Measurements from ENCODE around the gene TMEM214. TPM values are rescaled to one million over a fixed set of nuclear protein-coding genes. Genes with fewer than 3 reads are reported as not detected.

TMEM214 gene
- total RNA-seq, 1 donor from 2014 or later, result 21.2 TPM

GRCh38 chr2:27009083-27009482 lies 23.7 kb upstream of the TMEM214 start:
- DNase-seq (ENCODE audit: low read depth, low spot score), result no peak

DNA sequence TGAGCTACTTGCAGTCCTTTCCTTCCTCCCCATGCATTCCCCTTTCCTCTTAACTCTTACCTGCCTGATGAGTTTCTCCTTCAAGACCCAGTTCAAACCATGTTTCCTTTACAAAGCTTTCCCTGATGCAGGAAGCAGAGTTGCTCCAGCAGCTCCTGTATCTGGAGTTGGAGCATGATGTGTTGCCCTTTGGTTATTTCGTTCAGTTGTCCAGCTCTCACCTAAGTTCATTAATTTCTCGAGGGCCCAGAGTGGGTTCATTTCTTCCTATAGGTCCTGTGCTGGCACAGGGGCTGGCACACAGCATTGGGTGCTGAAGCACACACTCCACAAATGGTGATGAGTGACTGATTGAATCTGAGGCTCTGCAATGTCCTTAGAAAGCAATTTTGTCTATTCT lies 23.0 kb upstream of the TMEM214 start:
- no peak for DNase-seq (ENCODE audit: low read depth, low spot score)

DNA sequence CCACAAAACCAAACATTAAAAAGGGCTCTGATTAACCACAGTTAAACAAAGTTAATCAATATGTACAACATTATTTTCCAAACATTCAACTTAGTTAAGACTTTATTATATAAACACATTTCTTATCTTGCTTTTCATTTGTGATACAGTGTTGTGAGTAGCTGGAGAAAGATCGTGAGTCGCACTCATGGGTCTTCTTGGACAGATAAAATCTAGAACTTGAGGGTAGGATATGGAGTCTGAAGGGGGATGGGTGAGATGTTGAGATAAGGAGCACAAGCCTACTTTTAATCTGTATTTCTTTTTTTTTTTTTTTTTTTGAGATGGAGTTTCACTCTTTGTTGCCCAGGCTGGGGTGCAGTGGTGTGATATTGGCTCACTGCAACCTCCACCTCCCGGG lies 22.6 kb upstream of the TMEM214 start:
- DNase-seq (ENCODE audit: low read depth, low spot score), result no peak

DNA sequence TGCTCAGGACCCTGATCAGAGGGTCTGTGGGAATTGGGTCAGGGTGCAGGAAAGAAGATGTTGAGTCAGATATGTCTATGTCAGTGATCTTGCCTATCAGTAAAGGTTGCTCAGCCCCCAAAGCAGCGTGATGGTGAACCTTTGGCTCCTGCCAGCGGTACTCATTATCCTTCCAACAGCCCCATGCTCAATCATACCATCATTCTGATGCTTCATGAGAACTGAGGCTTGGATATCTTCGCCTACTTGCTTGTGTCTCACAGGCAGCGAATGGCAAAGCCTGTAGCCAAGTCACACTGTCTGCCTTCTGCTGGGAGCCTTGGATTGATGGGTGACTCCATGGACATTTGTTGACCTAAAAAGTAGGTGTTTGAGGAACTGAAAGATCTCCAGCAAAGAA lies 19.0 kb upstream of the TMEM214 start:
- no peak for DNase-seq (ENCODE audit: low read depth, low spot score)

DNA sequence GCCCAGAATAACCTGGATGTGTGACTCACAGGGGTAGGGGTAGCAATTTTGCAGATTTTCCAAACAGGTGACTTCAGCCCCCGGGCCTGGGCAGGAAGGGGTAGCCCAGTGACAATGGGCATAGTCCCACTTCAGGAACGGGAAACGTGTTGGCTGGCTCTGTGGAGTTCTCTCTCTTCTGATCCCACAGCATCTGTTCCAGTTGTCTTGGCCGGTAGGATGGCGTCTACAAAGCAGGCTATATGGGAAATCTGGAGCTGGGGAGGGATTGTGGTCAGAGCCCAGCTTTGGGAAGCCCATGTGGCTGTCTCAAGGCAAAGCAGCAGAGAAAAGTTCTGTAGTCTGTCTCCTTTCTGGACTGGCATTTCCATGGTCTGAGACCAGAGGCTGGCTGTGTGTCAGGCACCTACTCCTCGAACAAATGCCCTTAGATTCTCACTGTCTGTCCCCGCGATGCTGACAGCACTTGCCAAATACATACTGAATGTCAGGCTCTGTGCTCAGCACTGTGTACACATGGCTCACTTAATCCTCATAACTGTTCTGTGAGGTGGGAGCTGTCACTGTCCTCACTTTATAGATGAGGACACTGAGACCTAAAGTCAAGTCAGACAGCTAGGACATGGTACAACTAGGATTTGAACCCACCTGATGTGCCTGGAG lies 17.9 kb upstream of the TMEM214 start:
- no peak for DNase-seq (ENCODE audit: low read depth, low spot score)

- no peak for DNase-seq (ENCODE audit: low read depth, low spot score)
Measured at GRCh38 chr2:27016801-27017325, 15.9 kb upstream of the TMEM214 start.

GRCh38 chr2:27018142-27018541 lies 14.6 kb upstream of the TMEM214 start:
- DNase-seq (ENCODE audit: low read depth, low spot score), result no peak

DNA sequence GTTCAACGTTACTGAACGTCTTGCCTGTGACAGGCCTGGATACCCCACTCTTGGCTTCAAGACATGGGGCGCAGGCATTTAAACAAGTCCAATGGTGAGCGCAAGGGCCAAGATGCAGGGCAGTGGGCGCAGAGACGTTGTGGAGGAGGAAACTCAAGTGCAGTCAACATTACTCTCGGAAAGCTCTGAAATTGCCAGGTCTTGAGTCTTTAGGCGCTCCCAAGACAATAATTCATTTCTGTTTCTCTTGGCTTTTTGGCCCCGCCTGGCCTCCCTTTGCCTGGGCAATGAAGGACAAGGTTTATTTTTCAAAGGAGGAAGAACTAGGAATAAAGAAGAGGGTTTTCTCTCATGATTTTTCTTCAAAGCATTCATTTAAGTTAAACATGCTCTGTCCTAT lies 13.3 kb upstream of the TMEM214 start:
- DNase-seq (ENCODE audit: low read depth, low spot score), result no peak

DNA sequence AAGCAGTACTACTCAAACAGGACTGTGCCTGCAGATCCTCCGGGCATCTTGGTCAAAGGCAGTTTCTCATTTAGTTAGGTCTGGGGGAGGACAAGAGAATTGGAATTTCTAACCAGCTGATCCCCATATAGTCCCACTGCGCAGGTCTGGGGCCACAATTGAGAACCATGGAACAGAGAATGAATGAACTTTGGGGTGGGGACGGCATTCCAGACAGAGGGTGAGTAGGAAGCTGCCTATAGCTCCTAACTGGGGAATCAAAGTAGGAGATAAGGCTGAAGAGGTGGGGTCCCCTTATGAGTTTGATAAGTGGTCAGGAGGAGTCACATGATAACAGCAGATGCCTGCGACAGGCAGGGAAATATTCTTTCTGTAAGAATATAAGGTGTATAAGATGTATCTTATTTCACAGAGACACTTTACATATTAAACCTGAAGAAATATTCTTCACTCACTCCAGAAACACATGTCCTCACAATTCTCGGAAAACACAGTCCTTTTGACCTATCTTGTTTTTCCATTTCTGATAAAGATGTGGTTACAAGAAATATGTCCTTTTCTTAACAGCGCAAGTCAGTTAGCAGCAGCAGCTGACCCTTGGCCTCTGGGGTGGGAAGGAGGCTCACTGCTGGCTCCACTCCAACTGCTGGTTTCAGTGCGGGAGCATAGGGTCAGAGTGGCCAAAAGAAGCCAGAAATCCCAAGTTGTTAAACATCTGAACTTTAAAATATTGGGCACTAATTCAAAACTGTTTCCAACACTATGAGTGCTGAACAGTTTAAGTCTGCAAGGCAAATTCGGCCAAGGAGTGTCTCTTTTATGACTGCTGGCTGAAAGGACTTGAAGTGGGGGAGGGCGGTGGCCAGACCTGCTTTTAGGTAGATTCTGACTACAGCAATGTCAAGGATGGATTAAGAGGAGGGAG lies 12.6 kb upstream of the TMEM214 start:
- DNase-seq (ENCODE audit: low read depth, low spot score), result no peak

- DNase-seq (ENCODE audit: low read depth, low spot score), result no peak
Measured at GRCh38 chr2:27021253-27022049, 11.3 kb upstream of the TMEM214 start.

DNA sequence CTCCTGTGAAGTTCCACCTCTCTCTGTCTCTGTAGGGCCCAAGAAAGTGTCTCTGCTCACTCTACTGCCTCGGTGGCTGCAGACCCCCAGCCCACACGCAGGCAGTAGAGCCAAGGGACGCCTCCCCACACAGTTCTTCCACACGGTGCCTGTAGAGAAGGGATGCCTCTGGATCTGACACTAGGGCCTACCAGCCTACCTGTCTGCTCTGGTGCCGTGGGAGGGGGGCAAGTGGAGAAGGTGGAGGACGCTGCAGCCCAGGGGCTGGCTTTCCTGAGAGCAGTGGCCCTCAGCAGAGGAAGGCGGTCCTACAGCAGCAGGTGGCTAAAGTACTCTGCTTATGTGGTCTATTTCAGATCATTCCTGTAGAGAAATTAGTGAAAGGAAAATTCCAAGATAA lies 9.0 kb upstream of the TMEM214 start:
- DNase-seq (ENCODE audit: low read depth, low spot score), result no peak

- DNase-seq (ENCODE audit: low read depth, low spot score), result no peak
Measured at GRCh38 chr2:27024188-27024587, 8.6 kb upstream of the TMEM214 start.

GRCh38 chr2:27024812-27025211 lies 8.0 kb upstream of the TMEM214 start:
- DNase-seq (ENCODE audit: low read depth, low spot score), result no peak

DNA sequence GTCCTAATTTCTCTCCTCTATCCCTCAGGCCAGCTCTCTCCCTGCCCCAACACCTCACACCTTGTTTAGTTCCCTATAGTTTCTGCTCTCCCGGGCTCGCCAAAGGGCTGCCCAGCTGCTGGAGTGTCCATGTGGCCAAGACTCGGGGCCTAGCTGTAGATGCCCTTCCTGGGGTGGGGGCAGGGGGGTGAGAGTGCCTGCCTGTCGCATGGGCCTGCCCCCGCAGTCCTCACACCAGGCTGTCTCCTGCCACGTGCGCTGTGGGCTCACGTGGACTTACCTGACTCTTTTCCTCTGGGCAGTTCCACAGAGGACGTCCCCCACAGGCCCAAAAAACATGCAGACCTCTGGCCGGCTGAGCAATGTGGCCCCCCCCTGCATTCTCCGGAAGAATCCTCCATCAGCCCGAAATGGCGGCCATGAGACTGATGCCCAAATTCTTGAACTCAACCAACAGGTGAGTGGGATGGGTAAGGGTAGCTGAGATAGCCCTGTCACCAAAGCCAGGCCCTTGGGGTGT lies 7.4 kb upstream of the TMEM214 start:
- DNase-seq (ENCODE audit: low read depth, low spot score), result no peak

- no peak for DNase-seq (ENCODE audit: low read depth, low spot score)
Measured at GRCh38 chr2:27025861-27026851, 6.6 kb upstream of the TMEM214 start.

DNA sequence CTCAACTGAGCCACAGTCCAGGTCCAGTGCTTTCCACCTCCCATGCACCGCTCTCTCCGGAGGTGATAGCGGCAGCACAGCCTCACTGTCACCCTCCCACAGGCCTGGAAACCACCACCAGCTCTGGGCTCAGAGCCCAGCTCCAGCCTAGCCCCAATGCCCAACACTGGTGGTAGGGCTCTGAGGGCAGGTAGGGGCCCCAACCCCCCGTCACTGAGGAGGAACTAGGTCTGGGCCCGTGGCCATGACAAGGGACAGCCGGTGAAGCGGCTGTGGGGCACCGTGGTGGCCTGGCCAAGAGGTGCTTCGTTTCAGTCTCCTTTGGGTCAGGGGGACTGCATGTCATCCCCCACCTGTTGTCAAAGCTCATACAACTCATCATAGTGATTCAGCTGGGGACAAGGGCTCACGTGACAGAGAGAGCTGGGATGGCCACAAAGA lies 5.5 kb upstream of the TMEM214 start:
- DNase-seq (ENCODE audit: low read depth, low spot score), result no peak

DNA sequence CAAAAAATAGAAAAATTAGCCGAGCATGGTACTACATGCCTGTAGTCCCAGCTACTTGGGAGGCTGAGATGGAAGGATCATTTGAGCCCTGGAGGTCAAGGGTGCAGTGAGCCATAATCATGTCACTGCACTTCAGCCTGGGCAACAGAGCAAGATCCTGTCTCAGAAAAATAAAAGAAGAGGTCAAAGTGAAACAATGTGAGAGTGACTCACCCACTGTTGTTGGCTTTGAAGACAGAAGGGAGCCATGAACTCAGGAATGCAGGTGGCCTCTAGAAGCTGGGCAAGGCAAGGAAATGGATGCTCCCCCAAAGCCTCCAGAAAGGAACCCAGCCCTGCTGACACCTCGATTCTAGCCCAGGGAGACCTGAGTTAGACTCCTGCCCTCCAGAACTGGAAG lies 3.7 kb upstream of the TMEM214 start:
- no peak for DNase-seq (ENCODE audit: low read depth, low spot score)

DNA sequence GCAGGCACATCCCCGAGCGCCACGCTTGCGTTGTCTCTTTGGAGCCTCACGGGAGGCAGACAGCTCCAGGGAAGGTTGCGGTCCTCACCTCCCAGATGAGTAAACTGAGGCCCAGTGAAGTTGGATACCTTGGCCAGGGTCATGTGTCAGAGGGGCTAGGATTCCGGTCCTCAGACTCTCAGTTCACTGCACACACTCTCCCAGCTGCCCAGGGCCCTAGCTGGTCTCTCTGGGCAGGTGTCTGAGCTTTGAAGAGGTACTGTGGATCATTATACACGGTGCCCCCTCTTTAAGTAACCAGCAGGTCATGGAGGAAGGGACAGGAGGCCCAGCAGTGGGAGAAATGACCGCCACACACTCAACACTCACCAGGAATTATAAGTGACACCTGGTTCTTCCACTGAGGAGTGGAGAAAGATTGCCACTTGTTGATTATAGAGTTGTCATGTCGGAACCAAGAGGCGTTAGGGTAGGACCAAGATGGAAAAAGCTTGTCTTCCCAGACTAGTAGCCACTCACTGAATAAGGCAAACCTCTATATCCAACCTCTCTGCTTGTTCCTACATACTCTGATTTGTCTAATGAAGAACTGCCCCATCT lies 588 bp downstream of the TMEM214 start:
- no peak for DNase-seq (ENCODE audit: low read depth, low spot score)

DNA sequence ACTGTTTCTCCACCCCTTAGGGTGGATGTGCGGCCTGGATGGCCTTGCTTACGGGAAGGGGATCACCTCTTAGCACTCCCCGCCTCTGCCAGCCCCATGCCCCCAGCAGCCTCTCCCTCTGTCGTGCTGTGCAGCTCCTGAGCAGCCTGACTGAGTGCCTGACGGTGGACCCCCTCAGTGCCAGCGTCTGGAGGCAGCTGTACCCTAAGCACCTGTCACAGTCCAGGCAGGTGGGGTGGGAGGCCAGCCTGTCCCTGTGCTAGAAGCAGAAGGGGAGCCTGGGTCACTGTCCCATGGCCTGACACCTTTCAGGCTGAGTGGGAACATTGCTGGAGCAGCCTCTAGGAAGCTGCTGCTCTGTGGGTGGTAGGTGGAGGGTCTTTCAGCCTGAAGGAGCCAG lies 5.2 kb downstream of the TMEM214 start:
- DNase-seq (ENCODE audit: low read depth, low spot score), result no peak

Measured in pulmonary artery endothelial cell (primary cell).